IPS-15b (cell line): ENCODE results near the gene MAGEA4.

Experiments used
- H3K27me3 ChIP-seq: one replicate; pipeline ENCODE4 v1.6.1; 2013; ENCODE audit warnings: low read length; ENCODE audit not compliant: control insufficient read depth, insufficient read depth
- H3K36me3 ChIP-seq: one replicate; pipeline ENCODE4 v1.6.1; 2013; ENCODE audit warnings: low read length; ENCODE audit not compliant: control insufficient read depth, insufficient read depth
- H3K4me1 ChIP-seq: one replicate; pipeline ENCODE4 v1.6.1; 2013; ENCODE audit warnings: mild to moderate bottlenecking, low read length; ENCODE audit not compliant: control insufficient read depth, insufficient read depth
- H3K4me3 ChIP-seq: one replicate; pipeline ENCODE4 v1.5.1; 2013; ENCODE audit warnings: low read depth, low read length
- H3K9ac ChIP-seq: one replicate; pipeline ENCODE4 v1.6.1; 2013; ENCODE audit warnings: low read depth, mild to moderate bottlenecking, low read length
- H3K9me3 ChIP-seq: one replicate; pipeline ENCODE4 v1.6.1; 2013; ENCODE audit warnings: mild to moderate bottlenecking, low read length; ENCODE audit not compliant: control insufficient read depth, insufficient read depth

The MAGEA4 gene, protein sequence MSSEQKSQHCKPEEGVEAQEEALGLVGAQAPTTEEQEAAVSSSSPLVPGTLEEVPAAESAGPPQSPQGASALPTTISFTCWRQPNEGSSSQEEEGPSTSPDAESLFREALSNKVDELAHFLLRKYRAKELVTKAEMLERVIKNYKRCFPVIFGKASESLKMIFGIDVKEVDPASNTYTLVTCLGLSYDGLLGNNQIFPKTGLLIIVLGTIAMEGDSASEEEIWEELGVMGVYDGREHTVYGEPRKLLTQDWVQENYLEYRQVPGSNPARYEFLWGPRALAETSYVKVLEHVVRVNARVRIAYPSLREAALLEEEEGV

DNA sequence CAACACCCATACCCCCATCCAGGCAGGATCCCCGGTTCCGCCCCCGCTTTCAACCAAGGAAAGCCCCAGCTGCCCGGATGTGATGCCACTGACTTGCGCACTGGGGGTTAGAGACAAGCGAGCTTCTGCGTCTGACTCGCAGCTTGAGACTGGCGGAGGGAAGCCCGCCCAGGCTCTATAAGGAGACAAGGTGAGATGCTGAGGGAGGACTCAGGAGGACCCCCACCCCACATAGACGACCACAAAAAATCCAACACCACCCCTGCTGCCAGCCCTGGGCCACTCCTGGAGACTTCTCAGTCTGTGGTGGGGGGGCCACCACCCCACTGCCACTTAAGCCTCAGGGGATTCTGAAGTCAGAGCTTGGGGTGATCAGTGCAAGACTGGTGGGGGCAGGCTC is at the start of gene MAGEA4:
Gene MAGEA4, plus strand, starts transcription at position 110 of the 400 bp plus-strand sequence. CDS start 10,776 bp downstream, outside the sequence.
- Histone ChIP-seq H3K9ac (no peak within 1 kb of the TSS), H3K36me3 (no peaks in the 10 kb centered on the region), H3K9me3 (no peaks in the 10 kb centered on the region), H3K27me3 (no peaks in the 10 kb centered on the region), H3K4me1 (no peaks in the 10 kb centered on the region), H3K4me3 (no peak within 1 kb of the TSS)

DNA sequence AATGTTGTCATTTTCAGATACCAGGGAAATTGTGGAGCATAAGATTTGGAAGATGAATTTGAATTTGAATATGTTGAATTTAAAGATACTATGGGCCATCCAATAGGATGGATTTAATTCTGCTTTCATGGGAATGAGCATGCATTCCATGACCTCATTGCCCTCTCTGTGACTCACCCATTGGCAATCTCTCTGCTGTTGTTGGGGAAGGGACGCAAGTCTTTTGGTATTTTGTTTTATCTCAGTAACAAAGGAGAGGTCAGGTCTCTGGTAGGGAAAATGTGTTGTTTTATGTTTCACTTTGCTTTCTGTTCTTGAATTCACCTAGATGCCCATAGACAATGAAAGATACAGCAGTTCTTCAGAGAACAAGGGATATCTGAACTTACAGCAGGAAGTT is 42.1 kb upstream of the MAGEA4 start:
- H3K9ac ChIP-seq = no peak overlapping the region
- peaks cover 4% of the 10 kb centered on the region for H3K9me3 ChIP-seq
- no peaks in the 10 kb centered on the region for H3K27me3 ChIP-seq

DNA sequence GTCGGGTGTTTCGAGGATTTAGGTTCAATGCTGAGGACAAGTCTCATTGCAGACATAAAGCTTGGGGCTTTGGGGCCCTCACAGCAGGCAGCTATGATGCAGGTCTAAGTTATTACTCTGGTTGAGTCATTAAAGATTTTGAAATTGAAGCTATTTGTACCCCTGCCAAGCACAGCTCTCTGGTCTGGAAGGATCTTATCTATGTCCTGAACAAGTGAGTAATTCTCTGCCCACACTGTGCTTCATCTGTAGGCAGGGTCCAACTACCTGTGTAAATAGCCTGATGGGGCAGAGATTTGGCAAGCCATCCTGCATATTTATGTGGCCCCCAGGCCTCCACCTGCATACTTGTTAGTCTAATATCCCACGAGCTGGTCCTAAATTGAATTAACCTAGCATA is 41.4 kb upstream of the MAGEA4 start:
- Histone ChIP-seq H3K9ac (no peak overlapping the region), H3K4me3 (no peak overlapping the region), H3K36me3 (no peaks in the 10 kb centered on the region), H3K4me1 (no peaks in the 10 kb centered on the region), H3K27me3 (no peaks in the 10 kb centered on the region), H3K9me3 (peaks cover 4% of the 10 kb centered on the region)

More for the DNA sequence above, 42.1 kb upstream of the MAGEA4 start:
- no peak overlapping the region for H3K4me3 ChIP-seq
- H3K4me1 ChIP-seq = no peaks in the 10 kb centered on the region
- no peaks in the 10 kb centered on the region for H3K36me3 ChIP-seq

DNA sequence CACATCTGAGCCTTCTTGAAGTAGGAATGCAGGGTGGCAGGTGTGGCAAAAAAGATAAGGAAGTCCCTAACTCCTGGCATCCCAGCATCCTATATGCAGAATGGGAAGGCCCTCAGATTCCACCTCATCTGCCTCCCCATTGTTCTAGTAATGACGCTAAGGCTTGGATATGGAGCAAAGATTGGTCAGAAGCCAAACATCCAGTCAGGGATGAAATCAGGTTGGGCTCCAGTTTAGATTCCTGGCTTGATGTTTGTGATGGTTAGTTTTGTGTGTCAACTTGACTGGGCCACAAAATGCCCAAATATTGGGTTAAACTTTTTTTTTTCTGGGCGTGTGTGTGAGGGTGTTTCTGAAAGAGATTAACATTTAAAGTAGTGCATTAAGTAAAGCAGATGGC is 39.6 kb upstream of the MAGEA4 start:
- H3K36me3 ChIP-seq = no peaks in the 10 kb centered on the region
- H3K27me3 ChIP-seq = no peaks in the 10 kb centered on the region

DNA sequence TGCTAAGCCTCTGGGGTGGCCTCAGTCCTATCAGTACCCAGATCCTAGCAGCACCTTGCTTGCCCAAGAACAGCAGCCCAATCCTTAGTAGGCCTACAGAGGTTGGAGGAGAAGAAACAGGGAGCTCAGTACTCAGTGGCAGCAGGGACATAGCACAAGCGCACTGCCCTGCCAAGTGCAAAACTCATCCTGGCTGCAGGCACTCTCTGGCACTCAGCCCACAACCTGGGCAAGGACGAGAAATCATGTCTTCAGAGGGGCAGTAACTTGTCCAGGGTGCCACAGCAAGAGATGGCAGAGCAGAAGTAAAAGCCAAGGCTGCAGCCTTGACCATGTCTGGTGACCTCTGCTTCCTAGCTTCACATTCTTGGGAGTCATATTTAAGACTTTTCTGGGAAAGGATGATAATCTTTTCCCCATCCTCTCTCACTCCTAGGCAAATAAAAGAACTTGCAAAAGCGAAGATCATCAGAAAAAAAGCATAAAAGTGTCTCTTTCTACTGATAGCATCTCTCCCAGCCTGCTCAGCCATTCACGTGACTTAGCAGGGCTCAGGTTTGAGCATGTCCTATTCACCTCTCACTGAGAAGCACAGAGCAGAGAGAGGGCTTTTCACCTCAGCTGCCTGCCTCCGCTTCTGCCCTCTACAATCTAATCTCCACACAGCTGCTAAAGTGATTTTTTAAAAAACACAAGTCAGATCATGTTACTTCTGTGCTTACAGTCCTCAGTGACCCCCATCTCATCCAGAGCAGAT is 37.2 kb upstream of the MAGEA4 start:
- Histone ChIP-seq H3K9ac (no peak overlapping the region), H3K9me3 (no peaks in the 10 kb centered on the region), H3K4me3 (no peak overlapping the region), H3K4me1 (no peaks in the 10 kb centered on the region), H3K27me3 (no peaks in the 10 kb centered on the region), H3K36me3 (no peaks in the 10 kb centered on the region)

More for the DNA sequence above, 39.6 kb upstream of the MAGEA4 start:
- Histone ChIP-seq H3K4me1 (no peaks in the 10 kb centered on the region), H3K9ac (no peak overlapping the region), H3K4me3 (no peak overlapping the region), H3K9me3 (no peaks in the 10 kb centered on the region)

DNA sequence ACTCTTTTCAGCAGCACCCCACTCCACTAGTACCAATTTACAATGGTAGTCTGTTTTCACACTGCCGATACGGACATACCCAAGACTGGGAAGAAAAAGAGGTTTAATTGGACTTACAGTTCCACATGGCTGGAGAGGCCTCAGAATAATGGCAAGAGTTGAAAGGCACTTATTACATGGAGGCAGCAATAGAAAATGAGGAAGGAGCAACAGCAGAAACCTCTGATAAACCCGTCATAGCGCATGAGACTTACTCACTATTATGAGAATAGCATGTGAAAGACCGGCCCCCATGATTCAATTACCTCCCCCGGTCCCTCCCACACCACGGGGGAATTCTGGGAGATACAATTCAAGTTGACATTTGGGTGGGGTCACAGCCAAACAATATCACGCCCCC is 34.1 kb upstream of the MAGEA4 start:
- H3K9ac ChIP-seq = no peak overlapping the region
- H3K9me3 ChIP-seq = no peaks in the 10 kb centered on the region
- H3K36me3 ChIP-seq = no peaks in the 10 kb centered on the region
- no peak overlapping the region for H3K4me3 ChIP-seq
- no peaks in the 10 kb centered on the region for H3K27me3 ChIP-seq
- no peaks in the 10 kb centered on the region for H3K4me1 ChIP-seq

DNA sequence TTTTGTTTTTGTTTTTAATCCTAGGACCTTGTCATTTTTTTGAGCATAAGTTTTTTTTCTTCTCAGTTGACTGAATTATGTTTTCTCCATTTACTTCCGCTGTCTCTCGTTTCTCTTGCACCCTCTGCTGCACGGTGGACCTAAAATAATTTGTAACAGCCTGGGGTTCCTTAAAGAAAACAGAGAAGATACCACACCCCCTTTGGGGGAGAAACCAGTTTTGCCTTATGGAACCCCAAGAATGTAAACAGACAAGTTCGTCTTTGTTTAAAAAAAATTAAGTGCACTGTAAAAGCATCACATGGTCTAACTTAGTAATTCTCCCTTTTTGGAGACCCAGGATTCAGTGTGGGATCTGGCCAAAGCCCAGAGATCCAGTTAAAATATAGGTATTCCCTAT is 32.8 kb upstream of the MAGEA4 start:
- Histone ChIP-seq H3K36me3 (no peaks in the 10 kb centered on the region), H3K9ac (no peak overlapping the region), H3K4me3 (no peak overlapping the region), H3K4me1 (no peaks in the 10 kb centered on the region), H3K27me3 (no peaks in the 10 kb centered on the region), H3K9me3 (no peaks in the 10 kb centered on the region)

DNA sequence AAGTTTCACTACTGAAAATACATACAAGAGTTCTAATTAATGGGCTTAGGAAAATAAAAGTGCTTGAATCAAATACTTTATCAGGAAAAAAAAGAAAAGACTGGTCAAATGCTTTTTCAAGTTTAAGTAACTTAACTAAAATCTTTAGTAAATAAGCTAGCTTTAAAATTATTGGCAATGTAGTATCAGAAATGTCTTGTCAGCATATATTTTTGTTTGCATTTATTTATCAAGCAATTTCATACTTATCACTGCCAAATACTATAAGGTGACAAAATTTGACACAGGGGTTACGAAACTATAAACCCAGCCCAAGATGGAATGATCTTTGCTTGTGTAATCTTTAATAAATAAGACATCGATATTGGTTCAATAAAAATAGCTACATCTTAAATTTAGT is 31.8 kb upstream of the MAGEA4 start:
- H3K4me1 ChIP-seq = no peaks in the 10 kb centered on the region
- H3K9ac ChIP-seq = no peak overlapping the region
- no peak overlapping the region for H3K4me3 ChIP-seq
- H3K27me3 ChIP-seq = no peaks in the 10 kb centered on the region
- no peaks in the 10 kb centered on the region for H3K9me3 ChIP-seq
- no peaks in the 10 kb centered on the region for H3K36me3 ChIP-seq

DNA sequence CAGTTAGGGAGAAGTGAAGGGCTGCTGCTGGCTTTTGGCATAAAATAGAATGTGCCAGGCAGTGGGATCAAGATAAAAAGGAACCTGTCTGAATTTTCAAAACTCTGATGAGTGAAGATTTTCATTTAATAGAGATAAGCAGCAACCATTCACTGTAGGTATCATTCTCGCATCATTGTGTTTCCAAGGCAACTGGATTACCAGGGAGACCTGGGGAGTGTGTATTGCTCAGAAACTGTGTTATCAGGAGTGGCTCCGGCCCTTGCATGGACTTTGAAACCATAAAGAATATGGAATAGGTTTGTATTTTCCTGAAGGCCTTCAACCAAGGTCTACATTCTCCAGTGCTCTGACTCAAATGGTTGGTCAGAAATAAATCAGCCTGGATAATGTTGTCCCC is 23.3 kb upstream of the MAGEA4 start:
- Histone ChIP-seq H3K27me3 (no peaks in the 10 kb centered on the region), H3K4me1 (no peaks in the 10 kb centered on the region), H3K9me3 (peaks cover 12% of the 10 kb centered on the region), H3K9ac (no peak overlapping the region), H3K4me3 (no peak overlapping the region), H3K36me3 (no peaks in the 10 kb centered on the region)

DNA sequence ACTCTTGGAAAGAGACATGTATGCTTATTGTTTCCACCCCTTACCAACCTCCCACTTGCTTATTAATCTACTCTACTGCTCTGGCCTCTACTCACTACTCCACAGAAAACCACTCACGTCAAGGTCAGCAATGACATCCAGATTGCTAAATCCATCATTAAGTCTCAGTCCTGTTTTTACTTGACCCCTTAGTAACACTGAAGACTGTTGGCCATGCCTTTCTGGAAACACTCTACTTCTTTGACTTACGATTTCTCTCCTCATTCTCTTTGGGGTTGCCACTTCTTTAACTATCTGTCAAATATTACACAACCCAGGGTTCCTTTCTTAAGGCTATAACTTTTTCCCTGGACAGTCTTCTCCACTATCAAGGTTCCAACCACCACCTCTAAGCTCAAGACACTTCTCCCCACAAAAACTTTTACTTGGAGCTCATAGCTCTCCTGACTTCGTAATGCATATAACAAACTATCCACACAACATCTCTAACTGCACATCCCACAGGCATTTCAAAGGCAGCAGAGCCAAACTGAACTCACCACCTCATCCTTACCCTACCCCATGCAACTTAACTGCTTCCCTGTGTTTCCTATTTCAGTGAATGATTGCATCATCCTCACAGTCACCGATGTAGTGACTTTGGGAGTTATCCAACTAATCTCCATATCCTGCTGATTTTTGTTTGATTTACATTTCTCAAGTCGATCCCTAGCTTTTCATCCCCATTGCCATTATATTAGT is 15.8 kb upstream of the MAGEA4 start:
- peaks cover 13% of the 10 kb centered on the region for H3K9me3 ChIP-seq
- H3K4me1 ChIP-seq = no peaks in the 10 kb centered on the region
- H3K4me3 ChIP-seq = no peak overlapping the region
- no peak overlapping the region for H3K9ac ChIP-seq
- H3K36me3 ChIP-seq = no peaks in the 10 kb centered on the region
- no peaks in the 10 kb centered on the region for H3K27me3 ChIP-seq

DNA sequence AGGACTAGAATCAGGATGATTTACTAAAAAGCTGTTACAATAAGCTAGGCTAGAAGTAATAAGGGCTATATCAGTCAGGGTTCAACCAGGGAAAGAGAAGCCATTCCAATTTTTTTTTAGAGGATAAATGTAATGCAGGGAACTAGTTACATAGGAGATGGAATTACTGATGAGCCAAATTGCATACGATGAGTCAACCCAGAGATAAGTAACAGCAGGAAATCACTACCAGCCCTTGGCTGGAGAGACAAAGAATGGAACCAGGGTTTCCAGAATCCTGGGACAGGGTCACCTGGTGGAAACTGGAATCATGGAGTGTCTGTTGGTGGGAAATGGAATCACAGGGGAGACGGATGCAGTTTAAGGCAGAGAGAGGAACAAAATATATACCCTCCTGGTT is 13.1 kb upstream of the MAGEA4 start:
- Histone ChIP-seq H3K9ac (no peak overlapping the region), H3K27me3 (no peaks in the 10 kb centered on the region), H3K4me1 (no peaks in the 10 kb centered on the region), H3K9me3 (peaks cover 9% of the 10 kb centered on the region), H3K4me3 (no peak overlapping the region), H3K36me3 (peaks cover 2% of the 10 kb centered on the region)
